VCaP (cell line): ENCODE data around the gene HECA.
"Not testable (repeated sequence)": the region's sequence is repeated elsewhere in the genome, so short reads cannot be mapped to it uniquely, and the experiment has no call there.

ENCODE experiments used
- H3K27ac ChIP-seq: fragments of 450-650 bp; 2 replicates; pipeline ENCODE4 v1.5.1; 2017
- CTCF ChIP-seq: fragments of 450-650 bp; conservative IDR thresholded peaks from 2 replicates; pipeline ENCODE4 v1.5.1; 2017; ENCODE audit warnings: mild to moderate bottlenecking, moderate library complexity

The HECA gene

GRCh38 chr6:139154881-139155547 is 20.1 kb downstream of the HECA start:
- TF ChIP-seq CTCF, result no peak
- H3K27ac ChIP-seq, result no peak overlapping the region

GRCh38 chr6:139156102-139156501 is 21.2 kb downstream of the HECA start:
- no peak for TF ChIP-seq CTCF
- no peak overlapping the region for H3K27ac ChIP-seq

GRCh38 chr6:139156551-139156950 is 21.7 kb downstream of the HECA start:
- no peak overlapping the region for H3K27ac ChIP-seq
- no peak for TF ChIP-seq CTCF

- not testable (repeated sequence) for H3K27ac ChIP-seq
These were observed 22.2 kb downstream of the HECA start for GRCh38 chr6:139157086-139157485.

- H3K27ac ChIP-seq, result no peak overlapping the region
- no peak for TF ChIP-seq CTCF
These were observed 24.1 kb downstream of the HECA start for GRCh38 chr6:139159016-139159415.

GRCh38 chr6:139161169-139161568 is 26.3 kb downstream of the HECA start:
- no peak for TF ChIP-seq CTCF
- no peak overlapping the region for H3K27ac ChIP-seq

- no peak for TF ChIP-seq CTCF
- no peak overlapping the region for H3K27ac ChIP-seq
These were observed 27.0 kb downstream of the HECA start for GRCh38 chr6:139161817-139162284.

GRCh38 chr6:139164001-139164400 is 29.1 kb downstream of the HECA start:
- H3K27ac ChIP-seq, result no peak overlapping the region
- no peak for TF ChIP-seq CTCF
